Progenitor cell of endocrine pancreas (in vitro differentiated cells): Measurements from ENCODE around the gene TM7SF3. TPM values are rescaled to one million over a fixed set of nuclear protein-coding genes. Genes with fewer than 3 reads are reported as not detected.
"Not testable (repeated sequence)": the region's sequence is repeated elsewhere in the genome, so short reads cannot be mapped to it uniquely, and the experiment has no call there.

ENCODE experiments used
- DNase-seq: peaks from one replicate; pipeline ENCODE4 v3.0.0; 2021; ENCODE audit warnings: low spot score; ENCODE audit not compliant: unreplicated experiment
- H3K27ac Mint-ChIP-seq: 2 replicates; pipeline ENCODE4 v1.8.0; 2021; ENCODE audit warnings: mild to moderate bottlenecking, moderate library complexity, mixed read lengths
- H3K27me3 Mint-ChIP-seq: 2 replicates; pipeline ENCODE4 v1.8.0; 2021; ENCODE audit warnings: mixed read lengths
- H3K36me3 Mint-ChIP-seq: 2 replicates; pipeline ENCODE4 v1.8.0; 2022; ENCODE audit warnings: mixed read lengths; ENCODE audit not compliant: insufficient read depth
- H3K4me1 Mint-ChIP-seq: 2 replicates; pipeline ENCODE4 v1.8.0; 2021; ENCODE audit warnings: low read depth, mixed read lengths
- H3K4me3 Mint-ChIP-seq: 2 replicates; pipeline ENCODE4 v1.8.0; 2021; ENCODE audit warnings: low read depth, mild to moderate bottlenecking, moderate library complexity, mixed read lengths
- H3K9me3 Mint-ChIP-seq: 2 replicates; pipeline ENCODE4 v1.8.0; 2021; ENCODE audit warnings: low read depth, mixed read lengths
- CTCF ChIP-seq: fragments of 200-600 bp; sonication (generic); IDR thresholded peaks from one replicate; pipeline ENCODE4 v1.5.0; 2021; ENCODE audit warnings: antibody characterized with exemption, mild to moderate bottlenecking; ENCODE audit not compliant: unreplicated experiment
- total RNA-seq: library from RNA; stranded (reverse); gene quantifications from 2 replicates; pipeline ENCODE4 v1.2.1, GENCODE V29; 2021

Gene TM7SF3
- total RNA-seq, 1 donor from 2014 or later: 81.0 TPM

- Mint-ChIP-seq H3K36me3 (no peaks in the 10 kb centered on the region), H3K9me3 (no peaks in the 10 kb centered on the region), H3K4me3 (no peak overlapping the region), H3K27me3 (no peaks in the 10 kb centered on the region), H3K4me1 (no peaks in the 10 kb centered on the region), H3K27ac (no peak overlapping the region)
- no peak for DNase-seq
- TF ChIP-seq CTCF: no peak
These were observed 41.8 kb upstream of the TM7SF3 start for GRCh38 chr12:27055966-27056365.

- TF ChIP-seq CTCF: no peak
- H3K9me3 Mint-ChIP-seq: no peaks in the 10 kb centered on the region
- H3K27me3 Mint-ChIP-seq: no peaks in the 10 kb centered on the region
- no peaks in the 10 kb centered on the region for H3K4me1 Mint-ChIP-seq
- no peak overlapping the region for H3K4me3 Mint-ChIP-seq
- no peak for DNase-seq
- no peak overlapping the region for H3K27ac Mint-ChIP-seq
- H3K36me3 Mint-ChIP-seq: no peaks in the 10 kb centered on the region
These were observed 38.6 kb upstream of the TM7SF3 start for GRCh38 chr12:27052742-27053141.

GRCh38 chr12:27052176-27052575 is 38.0 kb upstream of the TM7SF3 start:
- H3K27ac Mint-ChIP-seq: no peak overlapping the region
- H3K9me3 Mint-ChIP-seq: no peaks in the 10 kb centered on the region
- no peaks in the 10 kb centered on the region for H3K4me1 Mint-ChIP-seq
- H3K4me3 Mint-ChIP-seq: no peak overlapping the region
- TF ChIP-seq CTCF: no peak
- H3K27me3 Mint-ChIP-seq: no peaks in the 10 kb centered on the region
- no peaks in the 10 kb centered on the region for H3K36me3 Mint-ChIP-seq
- DNase-seq: no peak

DNA sequence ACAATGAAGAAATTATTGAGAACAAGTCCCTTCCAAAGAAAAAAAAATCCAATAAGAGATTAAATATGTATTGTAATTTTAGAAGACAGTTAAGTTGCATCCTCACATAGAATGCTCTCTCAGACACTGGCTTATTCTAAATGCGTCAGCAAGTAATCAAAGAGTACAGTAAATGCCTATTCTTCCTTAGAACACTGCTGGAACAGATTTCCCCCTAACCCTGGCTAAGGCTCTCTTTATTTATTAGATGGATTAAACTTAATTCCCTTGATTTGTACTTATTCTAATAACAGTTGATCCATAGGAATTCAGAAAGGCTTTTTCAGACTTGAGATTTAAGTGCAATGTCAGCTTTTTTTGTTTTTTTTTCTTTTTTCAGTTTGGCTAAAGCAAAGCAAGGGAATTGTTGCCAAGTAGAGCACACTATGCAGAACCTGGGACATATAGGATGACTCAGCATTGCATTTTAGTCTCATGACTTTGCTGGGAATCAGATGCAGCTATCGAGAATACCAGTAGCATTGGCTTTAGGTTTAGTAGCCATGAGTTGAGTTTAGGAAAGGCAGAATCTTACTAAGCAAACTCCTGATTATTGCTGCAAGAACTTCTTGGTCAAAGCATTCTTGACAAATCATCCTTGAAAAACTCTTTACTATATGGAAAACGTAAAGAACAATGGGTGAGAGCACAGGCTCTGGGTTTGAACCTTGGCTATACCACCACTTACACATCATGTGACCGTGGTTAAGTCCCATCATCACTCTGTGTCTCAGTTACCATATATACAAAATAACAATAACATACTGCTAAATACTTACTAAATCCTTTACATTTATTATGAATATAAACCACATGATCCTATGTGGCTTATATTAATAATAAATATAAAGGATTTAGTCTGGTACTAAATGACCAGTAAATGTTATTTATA is 34.9 kb upstream of the TM7SF3 start:
- no peak for TF ChIP-seq CTCF
- H3K27ac Mint-ChIP-seq: no peak overlapping the region

DNA sequence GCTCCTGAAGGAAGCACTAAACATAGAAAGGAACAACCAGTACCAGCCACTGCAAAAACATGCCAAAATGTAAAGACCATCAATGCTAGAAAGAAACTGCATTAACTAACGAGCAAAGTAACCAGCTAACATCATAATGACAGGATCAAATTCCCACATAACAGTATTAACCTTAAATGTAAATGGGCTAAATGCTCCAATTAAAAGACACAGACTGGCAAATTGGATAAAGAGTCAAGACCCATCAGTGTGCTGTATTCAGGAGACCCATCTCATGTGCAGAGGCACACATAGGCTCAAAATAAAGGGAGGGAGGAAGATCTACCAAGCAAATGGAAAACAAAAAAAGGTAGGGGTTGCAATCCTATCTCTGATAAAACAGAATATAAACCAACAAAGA is 27.8 kb upstream of the TM7SF3 start:
- DNase-seq, H3K4me1 Mint-ChIP-seq, H3K27me3 Mint-ChIP-seq, H3K27ac Mint-ChIP-seq, H3K4me3 Mint-ChIP-seq: not testable (repeated sequence)
- Mint-ChIP-seq H3K36me3 (peaks cover 39% of the 10 kb centered on the region), H3K9me3 (peaks cover 40% of the 10 kb centered on the region)

More for the DNA sequence above, 34.9 kb upstream of the TM7SF3 start:
- Mint-ChIP-seq H3K27me3 (no peaks in the 10 kb centered on the region), H3K9me3 (peaks cover 5% of the 10 kb centered on the region), H3K4me1 (no peaks in the 10 kb centered on the region), H3K4me3 (no peak overlapping the region), H3K36me3 (no peaks in the 10 kb centered on the region)
- DNase-seq: no peak

DNA sequence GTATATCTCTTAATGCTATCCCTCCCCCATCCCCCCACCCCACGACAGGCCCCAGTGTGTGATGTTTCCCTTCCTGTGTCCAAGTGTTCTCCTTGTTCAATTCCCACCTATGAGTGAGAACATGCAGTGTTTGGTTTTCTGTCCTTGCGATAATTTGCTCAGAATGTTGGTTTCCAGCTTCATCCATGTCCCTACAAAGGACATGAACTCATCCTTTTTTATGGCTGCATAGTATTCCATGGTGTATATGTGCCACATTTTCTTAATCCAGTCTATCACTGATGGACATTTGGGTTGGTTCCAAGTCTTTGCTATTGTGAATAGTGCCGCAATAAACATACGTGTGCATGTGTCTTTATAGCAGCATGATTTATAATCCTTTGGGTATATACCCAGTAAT is 26.5 kb upstream of the TM7SF3 start:
- H3K36me3 Mint-ChIP-seq: peaks cover 50% of the 10 kb centered on the region

More for the DNA sequence above, 26.5 kb upstream of the TM7SF3 start:
- peaks cover 42% of the 10 kb centered on the region for H3K9me3 Mint-ChIP-seq
- H3K27me3 Mint-ChIP-seq, H3K27ac Mint-ChIP-seq, H3K4me3 Mint-ChIP-seq, H3K4me1 Mint-ChIP-seq, DNase-seq: not testable (repeated sequence)
